GM18870 (cell line): ENCODE results near the gene PIP4K2C.
"Not testable (repeated sequence)": the region's sequence is repeated elsewhere in the genome, so short reads cannot be mapped to it uniquely, and the experiment has no call there.

ENCODE experiments used
- ATAC-seq: cut with Tn5 transposase; IDR thresholded peaks from one replicate; pipeline ENCODE4 v1.9.1; 2021; ENCODE audit warnings: moderate library complexity; ENCODE audit not compliant: unreplicated experiment

Gene PIP4K2C

DNA sequence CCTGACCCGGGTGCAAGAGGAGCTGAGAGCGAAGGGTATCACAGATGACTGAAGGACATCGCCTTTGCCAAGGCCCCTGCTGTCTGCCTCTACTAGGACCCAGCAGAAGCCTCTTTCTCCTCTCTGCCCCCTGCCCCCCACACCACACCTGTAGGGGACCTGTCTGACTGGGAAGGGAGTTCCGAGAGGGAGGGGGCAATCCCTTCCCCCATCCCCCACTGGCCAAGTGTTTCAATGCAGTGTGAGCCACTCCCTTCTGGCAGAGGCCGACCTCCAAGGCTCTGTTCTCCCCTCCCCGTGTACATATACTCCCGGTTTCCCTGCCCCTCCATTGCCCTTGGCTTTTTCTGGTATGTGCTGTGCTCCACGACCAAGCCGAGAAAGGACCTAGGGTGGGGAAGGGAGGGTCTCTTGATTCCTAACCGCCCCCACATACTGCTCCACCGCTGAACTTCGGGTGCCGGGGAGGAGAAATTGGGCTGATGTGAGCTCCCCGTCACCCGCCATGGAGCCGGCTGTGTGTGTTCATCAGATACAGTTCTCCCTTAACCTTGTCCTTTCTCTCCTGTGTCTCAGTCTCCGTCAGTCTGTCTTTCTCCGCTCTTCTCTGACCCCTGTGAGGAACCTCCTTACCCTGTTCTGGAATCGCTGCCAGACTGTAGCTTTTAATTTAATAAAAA lies 18.2 kb downstream of the PIP4K2C start:
- no peak for ATAC-seq

DNA sequence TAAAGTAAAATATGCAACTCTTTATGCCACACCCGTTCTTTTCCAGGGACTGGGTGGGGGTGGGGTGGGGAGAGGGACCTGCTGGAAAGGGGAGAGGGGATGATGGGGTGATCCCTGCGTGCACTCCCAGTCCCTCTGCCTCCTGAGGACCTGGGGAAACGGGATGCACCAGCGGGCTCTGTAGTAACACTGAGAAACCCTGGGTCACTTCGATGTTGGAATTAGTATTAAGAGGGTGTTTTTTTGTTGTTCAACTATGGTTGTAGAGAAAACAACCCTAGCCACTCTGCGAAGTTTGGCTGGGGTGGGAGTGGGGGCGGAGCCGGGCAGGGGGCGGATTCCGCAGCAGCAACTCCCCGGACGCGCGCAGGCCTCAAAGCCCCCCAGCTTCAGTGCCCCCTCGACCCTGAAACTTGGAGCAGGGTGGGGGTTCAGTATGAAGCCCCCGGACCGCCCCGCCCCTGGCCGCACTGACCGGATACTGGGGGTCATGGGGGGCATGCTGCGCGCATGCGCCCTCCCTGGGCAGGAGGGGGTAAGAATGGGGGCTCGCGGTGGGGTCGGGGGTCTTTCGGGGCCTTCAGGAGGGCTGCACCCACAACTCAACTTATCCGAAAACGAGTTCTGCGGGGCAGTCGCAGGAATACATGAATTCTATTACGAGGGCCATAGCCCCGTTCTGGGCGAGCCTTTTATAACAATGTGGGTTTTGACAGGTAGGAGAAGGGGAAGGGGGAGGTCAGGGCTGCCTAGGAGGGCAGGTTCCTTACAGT lies 19.0 kb downstream of the PIP4K2C start:
- ATAC-seq, result no peak

GRCh38 chr12:57610554-57611107 lies 19.6 kb downstream of the PIP4K2C start:
- no peak for ATAC-seq

GRCh38 chr12:57611108-57611826 lies 20.3 kb downstream of the PIP4K2C start, which contains the start of gene ARHGEF25:
ARHGEF25 (plus strand) TSS chr12:57611435; CDS start chr12:57611895, 460 bp downstream.
- ATAC-seq, result no peak

GRCh38 chr12:57611827-57612710 lies 21.1 kb downstream of the PIP4K2C start:
- ATAC-seq, result no peak

DNA sequence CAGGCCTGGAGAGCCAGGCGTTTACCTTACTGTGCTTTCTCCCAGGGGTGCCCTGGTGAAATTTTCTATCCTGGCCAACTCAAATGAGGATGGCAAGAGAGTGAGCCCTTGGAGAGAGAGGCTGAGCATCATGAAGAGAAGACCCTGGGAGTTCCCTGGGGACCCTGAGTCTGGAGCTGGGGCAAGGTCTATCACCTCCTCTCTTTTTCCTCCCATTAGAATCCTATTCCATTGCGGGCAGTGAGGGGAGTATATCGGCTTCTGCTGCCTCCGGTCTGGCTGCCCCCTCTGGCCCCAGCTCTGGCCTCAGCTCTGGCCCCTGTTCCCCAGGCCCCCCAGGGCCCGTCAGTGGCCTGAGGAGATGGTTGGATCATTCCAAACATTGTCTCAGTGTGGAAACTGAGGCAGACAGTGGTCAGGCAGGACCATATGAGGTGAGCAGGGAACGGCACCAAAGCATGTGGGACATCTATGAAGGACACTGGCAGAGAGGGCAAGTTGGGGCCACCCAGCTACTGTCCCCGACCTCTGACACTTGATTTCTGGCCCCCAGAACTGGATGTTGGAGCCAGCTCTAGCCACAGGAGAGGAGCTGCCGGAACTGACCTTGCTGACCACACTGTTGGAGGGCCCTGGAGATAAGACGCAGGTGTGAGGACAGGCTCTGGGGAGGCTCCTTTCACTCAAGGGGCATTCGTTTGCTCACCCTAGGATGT lies 21.9 kb downstream of the PIP4K2C start:
- no peak for ATAC-seq

- no peak for ATAC-seq
Measured at GRCh38 chr12:57613427-57614109, 22.6 kb downstream of the PIP4K2C start.

- ATAC-seq, result peak; percentile 63
Measured at GRCh38 chr12:57614178-57614947, 23.4 kb downstream of the PIP4K2C start.

- ATAC-seq, result no peak
Measured at GRCh38 chr12:57614948-57615500, 24.0 kb downstream of the PIP4K2C start.

GRCh38 chr12:57615637-57616036 lies 24.6 kb downstream of the PIP4K2C start:
- ATAC-seq, result no peak

GRCh38 chr12:57616383-57617101 lies 25.6 kb downstream of the PIP4K2C start:
- ATAC-seq, result no peak

GRCh38 chr12:57617942-57618341 lies 26.9 kb downstream of the PIP4K2C start:
- ATAC-seq, result no peak

DNA sequence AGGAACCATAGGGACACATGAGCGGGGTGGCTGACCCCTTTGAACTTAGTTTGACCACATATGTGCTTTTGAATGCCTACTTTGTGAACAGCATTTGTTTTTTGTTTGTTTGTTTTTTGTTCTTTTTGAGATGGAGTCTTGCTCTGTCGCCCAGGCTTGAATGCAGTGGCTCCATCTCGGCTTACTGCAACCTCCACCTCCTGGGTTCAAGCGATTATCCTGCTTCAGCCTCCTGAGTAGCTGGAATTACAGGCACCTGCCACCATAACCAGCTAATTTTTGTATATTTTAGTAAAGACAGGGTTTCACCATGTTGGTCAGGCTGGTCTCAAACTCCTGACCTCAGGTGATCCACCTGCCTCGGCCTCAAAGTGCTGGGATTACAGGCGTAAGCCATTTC lies 27.4 kb downstream of the PIP4K2C start:
- ATAC-seq, result not testable (repeated sequence)

DNA sequence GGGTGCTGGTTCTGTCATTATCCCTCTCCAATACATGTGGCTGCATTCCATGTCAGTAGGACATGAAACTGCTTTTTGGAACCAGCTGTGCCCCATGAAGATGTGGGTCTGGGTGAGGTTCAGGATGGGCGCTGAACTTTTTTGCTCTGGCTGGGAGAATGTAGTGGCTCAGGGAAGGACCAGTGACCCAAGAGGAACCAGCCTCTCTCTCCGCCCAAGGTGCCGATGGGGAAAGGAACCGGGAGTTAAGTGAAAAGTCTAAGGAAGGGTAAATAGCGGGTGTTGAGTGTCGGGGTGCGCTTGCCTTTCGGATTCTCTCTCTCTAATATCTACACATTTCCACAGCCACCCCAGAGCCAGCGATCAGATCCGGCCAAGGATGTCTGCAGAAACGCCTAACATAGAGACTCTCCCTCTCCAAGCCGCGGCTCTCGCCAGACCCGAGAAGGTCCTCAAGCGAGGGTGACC lies 28.0 kb downstream of the PIP4K2C start:
- no peak for ATAC-seq

- ATAC-seq, result no peak
Measured at GRCh38 chr12:57619434-57620244, 28.6 kb downstream of the PIP4K2C start.

GRCh38 chr12:57620245-57620935 lies 29.4 kb downstream of the PIP4K2C start:
- no peak for ATAC-seq
